Measurements from ENCODE around the gene BTBD2.
"Not testable (repeated sequence)": the region's sequence is repeated elsewhere in the genome, so short reads cannot be mapped to it uniquely, and the experiment has no call there.

The BTBD2 gene

DNA sequence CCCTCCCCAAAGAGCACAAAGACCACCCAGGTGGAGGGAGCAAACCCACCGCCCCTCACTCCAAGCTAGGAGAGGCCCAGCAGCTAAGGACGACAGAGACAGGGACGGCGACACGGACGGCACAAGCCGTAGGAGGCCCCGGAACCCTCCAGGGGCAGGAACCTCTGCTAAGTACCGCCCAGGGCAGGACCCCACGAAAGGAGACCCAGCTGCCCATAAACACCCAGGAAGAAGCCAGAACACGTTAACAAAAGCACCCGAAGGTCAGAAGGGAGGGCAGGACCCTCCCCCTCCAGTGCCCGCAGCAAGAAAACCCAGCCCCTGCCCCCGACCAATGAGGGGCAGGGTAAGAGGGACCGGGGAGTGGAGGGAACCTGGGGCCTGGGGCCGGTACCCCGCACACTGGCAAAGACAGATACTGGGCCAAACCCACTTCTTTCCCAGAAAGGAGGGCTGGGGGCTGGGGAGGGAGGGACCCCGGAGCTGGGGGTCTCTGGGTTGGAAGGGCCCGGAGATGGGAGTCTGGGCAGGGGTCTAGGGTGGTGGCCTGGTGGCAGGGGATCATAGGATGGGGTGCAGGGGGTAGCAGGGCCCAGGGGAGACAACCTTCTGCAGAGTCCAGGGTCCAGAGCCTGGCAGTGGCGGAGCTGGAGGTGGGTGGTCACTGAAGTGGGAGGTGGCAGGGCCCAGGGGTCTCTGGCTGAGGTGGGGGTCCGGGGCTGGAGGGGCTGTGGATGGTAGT lies 2.4 kb downstream of the BTBD2 start:
- no peak for DNase-seq

DNA sequence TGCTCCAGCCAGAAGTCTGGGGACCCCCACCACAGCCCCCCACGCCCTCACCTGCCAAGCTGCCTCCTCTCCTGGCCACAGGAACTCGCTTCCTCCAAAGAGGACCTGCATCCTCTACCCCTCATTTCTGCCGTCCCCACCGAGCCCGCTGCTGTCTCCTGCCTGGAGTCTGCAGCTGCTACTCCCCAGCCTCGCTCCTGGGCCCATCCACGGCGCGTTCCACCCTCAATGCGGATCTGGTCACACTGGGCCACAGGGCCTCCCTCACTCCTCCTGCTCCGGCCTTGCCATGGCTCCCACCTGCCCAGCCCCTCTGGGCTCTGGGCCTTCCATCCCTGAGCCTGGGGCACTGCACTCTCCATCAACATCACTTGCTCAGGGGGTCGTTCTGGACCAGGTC lies 4.3 kb downstream of the BTBD2 start:
- DNase-seq: no peak

DNA sequence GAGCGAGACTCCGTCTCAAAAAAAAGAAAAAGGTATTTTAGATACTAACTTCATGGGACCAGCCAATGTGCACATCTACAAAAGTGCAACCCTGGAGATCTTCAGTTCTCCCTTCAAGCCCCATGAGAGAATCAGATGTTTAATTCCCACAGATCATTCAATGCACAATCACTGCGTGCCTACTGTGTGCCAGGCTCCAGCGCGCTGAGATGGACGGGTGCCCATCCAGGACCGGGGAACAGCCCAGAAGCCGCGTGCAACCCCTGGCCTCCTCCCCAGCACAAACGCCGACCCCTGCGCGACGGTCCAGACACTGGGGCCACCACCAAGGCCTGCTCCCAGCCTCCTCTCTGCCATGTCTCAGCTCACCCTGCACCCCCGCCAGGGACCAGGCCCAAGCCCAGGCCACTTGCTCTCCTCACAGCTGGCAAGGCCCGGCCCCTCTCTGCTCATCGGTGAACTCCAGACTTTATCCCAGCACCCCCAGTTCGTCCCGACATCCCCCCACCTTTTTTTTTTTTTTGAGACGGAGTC lies 5.3 kb downstream of the BTBD2 start:
- DNase-seq: no peak

DNA sequence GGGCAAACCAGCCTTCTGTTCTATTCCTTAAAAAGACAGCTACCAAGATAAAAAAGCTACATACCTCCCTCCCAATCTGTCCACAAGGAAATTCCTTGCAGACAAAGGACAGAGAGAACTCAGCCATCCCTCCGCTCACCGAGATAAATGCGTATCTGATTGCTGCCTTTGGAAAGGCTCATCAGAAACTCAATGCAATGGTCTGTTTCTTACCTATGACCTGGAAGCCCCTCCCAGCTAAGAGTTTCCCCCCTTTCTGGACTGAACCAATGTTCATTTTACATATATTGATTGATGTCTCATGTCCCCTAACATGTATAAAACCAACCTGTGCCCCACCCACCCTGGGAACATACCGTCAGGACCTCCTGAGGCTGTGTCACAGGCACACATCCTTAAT lies 11.6 kb downstream of the BTBD2 start:
- DNase-seq: no peak

- no peak for DNase-seq
Observed at GRCh38 chr19:1999856-2000515, 15.5 kb downstream of the BTBD2 start.

DNA sequence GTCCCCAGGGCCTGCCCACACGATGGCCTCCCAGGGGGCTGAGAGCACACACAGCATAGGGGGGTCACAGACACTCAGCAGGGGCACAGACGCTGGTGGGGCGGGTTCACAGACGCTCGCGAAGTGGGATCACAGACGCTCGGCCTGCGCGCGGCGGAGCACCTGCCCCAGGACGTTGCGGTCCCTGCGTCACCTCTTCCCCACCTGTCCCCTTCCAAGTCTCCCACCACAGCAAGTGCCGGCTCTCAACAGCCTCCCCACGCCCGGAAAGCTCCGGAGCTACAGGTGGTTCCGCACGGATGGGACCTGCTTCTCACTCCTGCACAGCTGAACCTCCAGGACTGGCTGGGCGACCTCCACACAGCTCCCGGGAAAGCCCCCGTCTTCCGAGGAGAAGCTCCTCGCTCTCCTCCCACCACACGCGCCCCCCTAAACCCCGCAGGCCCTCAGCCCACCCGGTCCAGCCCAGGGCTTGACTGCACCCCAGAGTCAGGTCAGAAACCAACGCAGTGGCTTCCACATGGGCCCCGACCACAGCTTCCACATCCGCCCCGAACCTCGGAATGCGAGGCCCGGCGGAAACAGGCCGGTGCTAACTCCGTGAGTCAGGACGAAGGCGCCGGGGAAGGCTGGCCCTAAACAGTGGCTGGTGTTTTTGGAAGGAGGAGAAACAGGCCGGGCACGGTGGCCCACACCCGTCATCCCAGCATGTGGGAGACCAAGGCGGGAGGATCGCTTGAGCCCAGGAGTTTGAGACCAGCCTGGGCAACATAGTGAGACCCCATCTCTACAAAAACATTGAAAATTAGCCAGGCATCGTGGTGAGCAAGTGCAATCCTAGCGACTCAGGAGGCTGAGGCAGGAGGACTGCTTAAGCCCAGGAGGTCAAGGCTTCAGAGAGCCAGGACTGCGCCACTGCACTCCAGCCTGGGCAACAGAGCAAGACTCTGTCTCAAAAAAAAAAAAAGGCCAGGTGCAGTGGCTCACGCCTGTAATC lies 16.5 kb downstream of the BTBD2 start:
- DNase-seq: no peak

GRCh38 chr19:1997353-1998233 lies 17.9 kb downstream of the BTBD2 start:
- no peak for DNase-seq

GRCh38 chr19:1992759-1993260 lies 22.7 kb downstream of the BTBD2 start:
- no peak for DNase-seq

GRCh38 chr19:1991018-1991913 lies 24.2 kb downstream of the BTBD2 start:
- DNase-seq: no peak

- DNase-seq: no peak
Observed at GRCh38 chr19:1990230-1991017, 25.1 kb downstream of the BTBD2 start.

- no peak for DNase-seq
Observed at GRCh38 chr19:1989513-1990229, 25.8 kb downstream of the BTBD2 start.

DNA sequence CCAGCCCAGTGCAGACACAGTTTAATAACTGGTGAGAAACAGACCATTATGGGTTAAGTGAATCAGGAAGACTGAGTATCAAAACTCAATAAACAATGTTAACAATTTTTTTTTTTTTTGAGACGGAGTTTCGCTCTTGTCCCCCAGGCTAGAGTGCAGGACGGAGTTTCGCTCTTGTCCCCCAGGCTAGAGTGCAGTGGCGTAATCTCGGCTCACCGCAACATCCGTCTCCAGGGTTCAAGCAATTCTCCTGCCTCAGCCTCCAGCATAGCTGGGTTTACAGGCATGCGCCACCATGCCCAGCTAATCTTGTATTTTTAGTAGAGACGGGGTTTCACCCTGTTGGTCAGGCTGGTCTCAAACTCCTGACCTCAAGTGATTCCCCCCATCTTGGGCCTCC lies 27.1 kb downstream of the BTBD2 start:
- DNase-seq: not testable (repeated sequence)

DNA sequence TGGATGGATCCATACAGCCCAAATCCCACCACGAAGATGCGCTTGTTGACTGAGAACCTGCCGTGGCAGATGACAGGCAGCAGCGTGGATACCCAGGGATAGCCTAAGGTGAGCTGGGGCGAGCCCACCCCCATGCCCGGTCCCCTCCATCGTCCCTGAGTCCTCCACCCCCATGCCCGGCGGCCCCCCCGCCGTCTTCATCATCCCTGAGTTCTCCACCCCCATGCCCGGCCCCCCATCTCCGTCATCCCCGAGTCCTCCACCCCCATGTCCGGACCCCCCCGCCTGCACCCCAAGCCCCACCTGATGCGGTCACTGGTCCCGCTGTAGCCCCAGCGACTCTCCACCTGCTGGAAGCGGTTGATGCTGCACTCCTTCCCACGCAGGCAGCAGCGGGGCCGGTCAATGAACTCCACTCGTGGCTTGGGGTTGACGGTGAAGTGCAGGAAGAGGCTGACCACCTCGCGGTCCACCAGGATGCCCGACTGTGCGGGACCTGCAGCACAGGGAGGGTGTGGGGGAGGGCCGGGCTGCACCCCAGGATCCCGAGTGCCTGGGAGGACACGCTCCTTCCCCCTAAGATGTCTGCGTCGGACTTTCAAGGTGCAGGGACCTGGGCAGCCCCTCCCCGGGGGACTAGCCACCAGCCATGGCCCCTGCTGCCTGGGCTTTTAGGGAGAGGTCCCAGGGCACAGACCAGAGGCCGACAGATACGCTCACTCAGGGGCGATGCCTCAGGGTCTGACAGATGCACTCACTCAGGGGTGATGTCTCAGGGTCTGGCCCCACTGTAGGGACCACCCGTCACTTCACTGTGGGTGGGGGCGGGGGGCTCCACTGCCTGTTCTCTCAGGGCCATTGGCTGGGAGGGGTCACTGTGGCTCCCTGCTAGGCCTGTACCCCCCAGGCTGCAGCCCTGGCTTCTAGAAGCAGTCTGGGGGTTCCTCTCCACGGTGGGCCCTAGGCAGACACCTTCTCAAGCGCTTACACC lies 28.0 kb downstream of the BTBD2 start:
- DNase-seq: no peak

DNA sequence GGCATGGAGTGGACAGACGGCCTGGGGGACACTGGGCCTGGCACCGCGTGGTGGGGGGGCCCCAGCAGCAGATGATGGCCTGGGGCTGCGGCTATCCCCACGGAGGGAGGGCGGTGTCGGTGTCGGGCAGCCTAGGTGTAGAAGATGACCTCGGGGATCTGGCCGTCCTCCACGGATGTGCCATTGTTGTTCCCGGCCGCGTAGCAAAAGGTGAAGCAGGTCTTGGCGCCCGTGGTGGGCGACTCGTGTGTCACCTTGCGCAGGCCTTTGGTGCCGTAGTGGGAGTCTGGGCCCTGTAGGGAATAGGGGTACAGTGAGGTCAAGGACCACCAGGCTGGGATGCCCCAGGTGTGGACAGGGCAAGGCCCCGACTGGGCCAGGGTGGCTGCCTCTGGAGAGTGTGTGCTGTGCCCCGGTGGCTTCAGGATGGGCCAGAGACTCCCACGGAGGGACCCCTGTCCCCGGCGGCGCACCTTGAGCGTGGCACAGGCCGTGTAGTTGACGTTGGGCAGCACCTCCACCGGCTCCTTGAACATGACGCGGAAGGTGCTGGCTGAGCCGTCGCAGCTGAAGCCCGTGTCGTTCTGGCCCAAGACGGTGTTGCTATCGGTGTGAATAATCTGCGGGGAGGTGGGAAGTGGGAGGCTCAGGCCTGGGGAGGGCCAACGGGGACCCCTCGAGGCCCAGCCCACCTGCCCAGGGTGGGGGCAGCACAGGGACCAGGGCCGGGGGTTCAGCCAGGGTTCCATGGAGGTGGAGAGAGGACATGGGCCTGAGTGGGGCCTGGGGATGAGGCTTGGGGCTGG lies 29.0 kb downstream of the BTBD2 start:
- DNase-seq: no peak

DNA sequence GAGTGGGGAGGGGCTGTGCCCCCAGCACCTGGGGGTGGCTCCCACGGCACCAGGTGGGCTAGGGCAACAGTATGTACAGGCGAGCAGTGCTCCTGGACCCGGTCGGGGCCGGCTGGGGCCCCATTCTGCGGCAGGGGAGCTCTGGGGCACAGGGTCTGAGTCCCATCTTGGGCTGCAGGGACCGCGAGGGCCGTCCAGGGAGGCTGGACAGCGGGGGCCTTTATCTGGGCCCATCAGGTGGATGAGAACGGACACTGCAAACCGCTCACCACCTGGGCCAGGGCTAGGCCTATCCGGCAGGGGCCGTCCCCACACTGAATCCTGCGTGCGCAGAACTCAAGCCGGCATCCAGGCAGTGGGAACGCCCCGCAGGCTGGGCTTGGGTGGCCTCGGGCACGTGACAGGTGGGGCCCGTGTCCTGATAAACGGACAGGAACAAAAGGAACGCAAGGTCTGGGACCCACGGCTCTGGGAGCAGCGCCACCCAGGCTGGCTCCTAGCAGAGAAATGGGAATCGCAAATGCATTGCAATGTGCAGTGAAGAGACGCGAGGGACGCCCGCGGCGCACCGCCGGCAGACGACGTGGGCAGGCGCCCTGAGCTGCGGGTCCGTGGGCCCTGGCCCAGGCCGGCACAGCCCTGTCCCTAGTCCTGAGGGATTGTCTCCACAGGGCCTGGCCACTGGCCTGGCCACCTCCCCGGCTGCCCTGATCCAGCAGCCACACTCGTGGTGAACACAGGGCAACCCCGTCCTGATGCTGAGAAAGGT lies 29.7 kb downstream of the BTBD2 start:
- no peak for DNase-seq

DNA sequence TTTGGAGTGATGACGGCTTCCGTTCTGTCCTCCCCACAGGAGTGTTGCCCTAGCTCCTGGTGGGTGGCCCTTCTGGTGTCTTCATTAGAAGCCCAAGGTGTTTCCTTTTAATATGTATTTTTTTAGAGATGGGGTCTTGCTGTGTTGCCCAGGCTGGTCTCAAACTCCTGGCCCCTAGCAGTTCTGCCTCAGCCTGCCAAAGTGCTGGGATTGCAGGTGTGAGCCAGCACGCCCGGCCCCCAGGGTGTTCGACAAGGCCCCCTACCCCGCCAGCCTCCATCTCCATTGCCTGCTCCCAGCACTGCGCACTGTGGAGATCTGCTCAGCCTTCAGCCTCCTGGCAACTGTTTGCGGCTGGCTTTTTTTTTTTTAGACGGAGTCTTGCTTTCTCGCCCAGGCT lies 31.2 kb downstream of the BTBD2 start:
- no peak for DNase-seq

All from activated CD8-positive, alpha-beta memory T cell treated with anti-CD3 and anti-CD28 coated beads, Interleukin-2, amount 50 U/mL, for 4 hours (primary cell).